ENCODE results near the gene YWHAQ. TPM values are rescaled to one million over a fixed set of nuclear protein-coding genes. Genes with fewer than 3 reads are reported as not detected.
A peak's percentile ranks its signal among the peaks of the same experiment; 100 is the strongest.

YWHAQ gene
- total RNA-seq, 1 donor from 2014 or later = 119 TPM

GRCh38 chr2:9657083-9657482, 26.3 kb upstream of the YWHAQ start:
- no peak for ATAC-seq
- intact Hi-C loops (cut with micrococcal nuclease) = no loop called here
- no peak for DNase-seq

DNA sequence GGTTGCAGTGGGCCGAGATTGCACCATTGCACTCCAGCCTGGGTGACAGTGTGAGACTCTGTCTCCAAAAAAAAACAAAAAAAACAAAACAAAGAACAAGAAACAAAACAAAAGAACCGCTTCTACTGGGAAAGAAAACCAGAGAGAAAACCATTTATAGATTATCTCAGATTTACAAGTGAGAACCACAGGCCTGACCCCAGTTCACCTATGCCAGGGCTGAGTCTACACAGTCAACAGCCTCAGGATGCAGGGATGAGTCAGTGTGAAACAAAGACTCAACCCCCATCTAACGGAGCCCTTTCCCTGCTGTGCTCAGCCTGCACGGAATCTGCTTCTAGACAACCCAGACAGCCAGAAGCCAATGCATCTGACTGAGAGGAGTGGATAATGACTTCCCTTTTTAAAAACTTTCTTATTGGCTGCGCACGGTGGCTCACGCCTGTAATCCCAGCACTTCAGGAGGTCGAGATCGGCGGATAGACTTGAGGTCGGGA, 25.5 kb upstream of the YWHAQ start:
- no peak for ATAC-seq

DNA sequence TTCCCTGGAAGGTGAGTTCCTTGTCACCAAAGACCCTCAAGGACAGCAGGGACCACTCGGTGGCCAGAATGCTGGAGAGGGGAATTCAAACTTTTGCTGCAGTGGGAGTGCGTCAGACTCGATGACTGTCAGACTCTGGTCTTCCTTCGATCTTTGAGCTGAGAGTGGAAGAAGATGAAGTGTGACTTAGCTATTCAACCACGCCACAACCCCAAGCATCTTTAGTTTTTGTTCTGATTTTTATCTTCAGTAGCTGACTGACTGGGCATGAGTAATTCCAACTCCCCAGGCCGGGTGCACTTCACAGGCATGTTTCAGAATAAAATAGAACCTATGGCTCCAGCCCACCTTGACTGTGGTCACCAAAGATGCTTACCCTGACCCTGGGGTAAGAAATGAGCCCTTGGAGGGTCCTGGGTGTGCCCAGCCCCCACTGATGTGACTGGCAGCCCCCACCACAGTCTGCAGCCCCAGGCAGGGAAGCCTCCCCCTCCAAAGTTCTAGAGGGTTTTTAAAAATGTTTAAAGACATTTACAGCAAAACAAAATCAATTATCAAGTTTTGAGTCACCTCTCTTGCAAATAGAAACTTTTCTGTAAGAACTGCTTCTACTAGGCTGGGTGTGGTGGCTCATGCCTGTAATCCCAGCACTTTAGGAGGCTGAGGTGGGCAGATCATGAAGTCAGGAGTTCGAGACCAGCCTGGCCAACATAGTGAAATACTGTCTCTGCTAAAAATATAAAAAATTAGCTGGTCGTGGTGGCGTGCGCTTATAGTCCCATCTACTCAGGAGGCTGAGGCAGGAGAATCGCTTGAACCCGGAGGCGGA, 24.9 kb upstream of the YWHAQ start:
- intact Hi-C loops (cut with micrococcal nuclease) = no loop called here
- no peak for ATAC-seq
- no peak for DNase-seq

More for the DNA sequence above, 25.5 kb upstream of the YWHAQ start:
- DNase-seq = no peak
- intact Hi-C loops (cut with micrococcal nuclease) = no loop called here

DNA sequence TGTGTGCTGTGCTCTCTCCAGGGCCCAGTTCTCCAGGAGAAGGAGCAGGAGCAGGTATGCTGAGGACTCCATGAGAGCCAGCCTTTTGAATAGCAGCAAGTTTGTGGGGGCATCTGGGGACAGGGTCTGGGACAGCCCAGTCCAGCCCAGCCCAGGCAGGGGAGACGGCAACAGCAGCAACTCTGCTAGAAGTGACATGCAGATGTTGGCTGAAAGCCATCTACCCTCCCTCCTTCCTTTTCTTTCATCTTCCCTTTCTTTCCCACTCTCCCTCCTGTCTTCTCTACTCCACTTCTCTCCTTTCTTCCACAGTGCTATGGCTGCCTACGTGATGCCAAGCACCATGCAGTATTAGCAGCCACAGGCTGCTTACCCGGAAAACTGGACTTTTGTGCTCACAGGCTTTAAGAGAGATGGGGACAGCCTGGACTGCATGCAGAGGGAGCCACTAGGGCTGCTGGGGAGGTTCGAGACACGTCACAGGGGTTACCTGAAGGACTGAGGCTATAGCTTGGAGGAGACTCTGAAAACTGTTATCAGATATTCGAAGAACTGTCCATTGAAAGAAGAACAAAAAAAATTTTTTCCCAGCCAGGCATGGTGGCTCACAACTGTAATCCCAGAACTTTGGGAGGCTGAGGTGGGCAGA, 23.8 kb upstream of the YWHAQ start:
- peak; percentile 26 for ATAC-seq
- intact Hi-C loops (cut with micrococcal nuclease) = no loop called here
- no peak for DNase-seq

DNA sequence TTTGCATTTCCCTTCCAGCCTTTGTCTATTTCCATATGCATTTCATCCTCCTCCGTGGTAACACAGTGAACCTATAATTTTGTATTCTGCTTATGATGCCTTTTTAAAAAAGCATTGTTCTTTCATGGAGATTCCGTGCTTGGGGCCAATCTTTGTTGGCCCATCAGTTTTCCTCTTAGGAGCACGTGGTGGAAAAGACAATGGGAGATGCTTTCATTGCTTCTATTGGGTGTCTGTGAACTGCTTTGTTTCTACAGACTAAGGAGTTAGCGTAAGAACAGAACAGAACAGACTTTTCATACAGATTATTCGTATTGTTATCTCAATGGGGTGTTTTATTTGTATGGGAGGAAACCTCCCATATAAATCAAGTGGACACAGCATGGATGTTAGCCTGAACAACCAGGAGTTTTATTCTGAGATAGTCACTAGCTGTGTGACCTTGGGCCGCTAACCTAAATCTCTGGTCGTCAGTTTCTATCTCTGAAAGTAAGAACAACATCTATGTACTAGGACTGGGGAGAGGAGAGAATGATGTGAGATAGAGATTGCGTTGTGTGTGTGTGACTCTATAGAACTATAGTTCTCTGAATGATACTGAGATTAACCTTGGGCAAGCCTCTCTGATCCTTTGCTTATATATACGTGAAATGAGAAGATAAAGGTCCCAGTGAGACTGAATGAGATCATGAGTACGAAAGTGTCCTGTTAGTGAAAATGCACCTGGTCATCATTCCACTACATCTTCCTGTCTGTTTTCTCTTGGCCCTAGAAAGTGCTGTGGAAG, 22.9 kb upstream of the YWHAQ start:
- DNase-seq (no peak), ATAC-seq (no peak)
- intact Hi-C loops (cut with micrococcal nuclease) = no loop called here

- intact Hi-C loops (cut with micrococcal nuclease) = no loop called here
- DNase-seq (no peak), ATAC-seq (peak; percentile 40)
These were observed 22.2 kb upstream of the YWHAQ start for GRCh38 chr2:9652898-9653479.

DNA sequence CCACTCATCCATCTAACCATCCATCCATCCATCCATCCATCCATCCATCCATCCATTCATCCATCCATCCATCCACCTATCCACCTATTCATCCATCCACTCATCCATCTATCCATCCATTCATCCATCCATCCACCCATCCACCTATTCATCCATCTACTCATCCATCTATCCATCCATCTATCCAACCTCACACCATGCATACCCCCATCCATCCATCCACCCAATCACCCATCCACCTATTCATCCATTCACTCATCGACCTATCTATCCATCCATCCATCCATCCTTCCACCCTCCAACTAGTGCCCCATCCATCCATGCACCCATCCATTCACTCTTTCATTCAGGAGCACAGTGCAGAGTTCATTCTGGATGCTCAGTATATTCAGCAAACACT, 21.5 kb upstream of the YWHAQ start:
- DNase-seq (no peak), ATAC-seq (no peak)
- intact Hi-C loops (cut with micrococcal nuclease) = no loop called here

DNA sequence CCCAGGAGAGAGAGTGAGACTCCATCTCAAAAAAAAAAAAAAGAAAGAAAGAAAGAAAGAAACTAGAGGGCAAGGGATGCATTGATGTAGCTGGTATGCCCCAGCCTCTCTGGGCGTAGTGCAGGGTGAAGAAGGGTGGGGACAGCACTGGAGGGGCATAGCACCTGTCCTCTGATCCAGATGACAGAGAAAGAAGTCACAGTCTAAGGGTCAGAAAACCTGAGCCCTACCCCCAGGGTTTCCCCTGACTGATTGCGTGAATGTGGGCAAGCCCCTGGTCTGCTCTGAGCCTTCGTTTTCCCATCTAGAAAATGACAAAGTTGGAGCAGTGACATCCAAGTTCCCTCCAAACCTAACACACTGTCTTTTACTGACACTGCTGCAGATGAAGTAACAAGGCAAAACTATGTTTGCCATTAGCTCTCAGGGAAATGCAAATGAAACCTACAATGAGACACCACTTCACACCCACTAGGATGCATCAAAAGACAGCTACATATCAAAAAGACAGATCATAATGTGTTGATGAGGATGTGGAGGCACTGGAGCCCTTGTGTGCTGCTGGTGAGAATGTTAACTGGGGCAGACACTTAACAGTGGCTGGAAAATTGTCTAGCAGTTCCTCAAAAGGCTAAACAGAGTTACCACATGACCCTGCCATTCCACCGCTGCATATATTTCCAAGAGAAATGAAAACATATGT, 19.5 kb upstream of the YWHAQ start:
- intact Hi-C loops (cut with micrococcal nuclease) = no loop called here
- no peak for ATAC-seq
- no peak for DNase-seq

- ATAC-seq (no peak), DNase-seq (no peak)
- intact Hi-C loops (cut with micrococcal nuclease) = no loop called here
These were observed 18.5 kb upstream of the YWHAQ start for GRCh38 chr2:9649261-9649660.

DNA sequence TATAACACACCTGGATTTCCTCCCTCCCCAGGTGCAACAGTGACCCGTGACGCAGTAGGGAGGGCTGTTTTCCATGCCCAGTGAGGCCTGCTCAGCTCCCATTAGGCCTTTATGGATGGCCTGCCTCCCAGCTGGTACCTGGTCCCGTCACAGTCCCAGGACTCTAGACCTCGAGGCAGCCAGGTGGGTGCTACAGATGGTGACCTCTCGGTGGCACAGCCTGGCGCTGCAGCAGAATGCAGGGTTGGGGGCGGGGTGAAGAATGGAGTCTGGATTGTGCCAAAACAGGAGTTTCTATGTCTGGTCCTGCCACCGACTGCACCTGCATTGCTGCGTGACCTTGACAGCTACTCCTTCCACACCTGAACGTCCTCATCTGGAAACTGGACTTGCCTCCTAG, 18.0 kb upstream of the YWHAQ start:
- intact Hi-C loops (cut with micrococcal nuclease) = no loop called here
- DNase-seq (no peak), ATAC-seq (no peak)

- ATAC-seq (no peak), DNase-seq (no peak)
- intact Hi-C loops (cut with micrococcal nuclease) = no loop called here
These were observed 17.1 kb upstream of the YWHAQ start for GRCh38 chr2:9647884-9648283.

DNA sequence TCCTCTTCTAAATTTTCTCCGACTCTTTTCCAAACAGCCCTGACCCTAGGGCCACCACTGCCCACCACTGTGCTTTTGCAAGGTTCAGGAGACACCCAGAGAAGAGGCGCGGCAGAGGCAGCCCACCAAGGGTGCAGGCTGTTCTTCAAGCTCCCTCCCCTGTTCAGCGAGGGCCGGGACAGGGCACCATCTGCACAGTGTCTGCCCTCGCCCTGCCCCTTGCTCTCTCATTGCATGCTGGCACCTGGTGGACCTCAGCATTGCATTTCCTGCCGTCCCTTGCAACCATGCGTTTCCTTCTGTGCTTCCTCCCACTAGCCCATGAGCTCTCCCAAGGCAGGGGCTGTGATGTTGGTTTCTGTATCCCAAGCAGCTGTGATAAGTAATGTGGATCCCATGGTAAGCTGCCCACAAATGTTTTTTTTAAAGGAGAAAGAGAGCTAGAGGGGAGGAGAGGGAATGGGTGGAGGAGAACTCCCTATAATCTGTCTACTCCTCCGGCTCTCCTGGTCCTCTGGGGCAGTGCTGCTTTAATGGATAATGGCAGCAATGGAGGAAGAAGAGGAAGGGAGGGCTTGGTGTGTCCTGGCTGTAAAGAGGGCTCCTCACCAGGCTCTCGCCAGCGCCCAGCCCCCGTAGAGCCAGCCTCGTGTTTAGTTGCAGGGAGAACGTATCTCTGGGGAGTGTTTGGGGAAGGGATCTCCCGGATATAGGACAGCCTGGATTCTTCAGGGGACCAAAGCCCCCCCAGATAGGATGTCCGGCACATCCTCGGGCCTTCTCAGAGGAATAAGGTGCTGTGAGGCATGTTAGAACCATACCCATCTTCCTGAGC, 15.6 kb upstream of the YWHAQ start:
- intact Hi-C loops (cut with micrococcal nuclease) = no loop called here
- DNase-seq (no peak), ATAC-seq (no peak)

DNA sequence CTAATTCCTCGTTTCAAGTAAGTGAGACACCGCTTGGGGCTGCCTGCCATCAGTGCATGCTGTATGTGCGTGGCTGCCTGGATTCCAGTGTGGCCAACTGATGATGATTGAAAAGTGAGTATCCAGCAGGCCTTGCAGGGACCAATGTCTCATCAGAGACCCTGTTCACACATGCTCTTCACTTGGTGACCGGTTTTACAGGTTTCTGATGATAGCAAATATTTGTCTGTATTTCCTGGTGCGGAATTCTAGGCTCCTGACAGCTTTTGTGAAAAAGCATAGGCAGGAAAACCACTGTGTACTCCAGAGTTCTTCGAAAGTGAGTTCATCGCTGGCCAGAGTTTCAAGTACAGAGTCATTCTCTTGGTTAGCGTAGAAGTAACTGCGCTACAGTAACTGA, 13.8 kb upstream of the YWHAQ start:
- intact Hi-C loops (cut with micrococcal nuclease) = no loop called here
- ATAC-seq (no peak), DNase-seq (no peak)

- ATAC-seq (no peak), DNase-seq (no peak)
- intact Hi-C loops (cut with micrococcal nuclease) = no loop called here
These were observed 13.2 kb upstream of the YWHAQ start for GRCh38 chr2:9644021-9644420.

DNA sequence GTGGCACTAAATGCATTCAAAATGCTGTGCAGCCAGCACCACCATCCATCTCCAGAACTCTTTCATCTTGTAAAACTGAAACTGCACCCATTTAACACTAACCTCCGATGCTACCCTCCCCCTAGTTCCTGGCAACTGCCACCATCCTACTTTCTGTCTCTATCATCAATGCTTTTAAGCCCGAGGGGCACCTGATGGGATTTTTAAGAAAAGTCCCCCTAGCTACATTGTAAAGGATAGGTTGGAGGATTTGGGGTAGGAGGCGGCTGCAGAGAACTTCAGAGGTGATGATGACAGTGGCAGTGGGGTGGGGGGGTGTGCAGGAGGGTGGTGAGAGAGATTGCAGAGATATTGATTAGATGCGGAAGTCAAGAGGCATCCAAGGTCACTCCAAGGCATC, 10.8 kb upstream of the YWHAQ start:
- intact Hi-C loops (cut with micrococcal nuclease) = no loop called here
- DNase-seq = no peak
- no peak for ATAC-seq

DNA sequence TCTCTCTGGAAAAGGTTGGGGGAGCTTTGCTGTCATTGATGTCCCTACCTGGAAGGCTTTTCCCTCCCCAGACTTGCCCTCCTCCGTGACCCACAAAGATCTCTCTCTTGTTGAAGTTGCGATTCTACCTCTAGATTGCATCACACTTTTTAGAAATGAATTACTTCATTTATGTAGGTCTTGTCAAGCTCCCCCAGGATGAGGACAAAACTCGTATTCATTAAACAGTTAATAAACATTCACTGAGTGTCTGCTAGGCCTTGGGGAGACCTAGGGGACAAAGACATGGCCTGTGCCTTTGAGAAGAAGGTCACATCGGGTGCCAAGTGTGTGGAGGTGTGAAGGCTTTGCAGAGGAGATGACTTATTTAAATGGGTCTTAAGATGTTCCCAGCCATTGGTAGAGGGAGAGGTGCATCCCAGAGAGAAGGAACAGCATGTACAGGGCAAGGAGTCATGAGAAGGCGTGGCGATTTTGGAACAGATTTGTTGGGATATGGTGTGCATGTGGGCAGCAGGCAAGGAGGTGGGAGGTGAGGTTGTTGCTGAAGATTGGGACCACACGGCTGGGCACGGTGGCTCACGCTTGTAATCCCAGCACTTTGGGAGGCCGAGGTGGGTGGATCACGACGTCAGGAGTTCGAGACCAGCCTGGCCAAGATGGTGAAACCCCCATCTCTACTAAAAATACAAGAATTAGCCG, 9.8 kb upstream of the YWHAQ start:
- no peak for ATAC-seq
- intact Hi-C loops (cut with micrococcal nuclease) = no loop called here
- no peak for DNase-seq

DNA sequence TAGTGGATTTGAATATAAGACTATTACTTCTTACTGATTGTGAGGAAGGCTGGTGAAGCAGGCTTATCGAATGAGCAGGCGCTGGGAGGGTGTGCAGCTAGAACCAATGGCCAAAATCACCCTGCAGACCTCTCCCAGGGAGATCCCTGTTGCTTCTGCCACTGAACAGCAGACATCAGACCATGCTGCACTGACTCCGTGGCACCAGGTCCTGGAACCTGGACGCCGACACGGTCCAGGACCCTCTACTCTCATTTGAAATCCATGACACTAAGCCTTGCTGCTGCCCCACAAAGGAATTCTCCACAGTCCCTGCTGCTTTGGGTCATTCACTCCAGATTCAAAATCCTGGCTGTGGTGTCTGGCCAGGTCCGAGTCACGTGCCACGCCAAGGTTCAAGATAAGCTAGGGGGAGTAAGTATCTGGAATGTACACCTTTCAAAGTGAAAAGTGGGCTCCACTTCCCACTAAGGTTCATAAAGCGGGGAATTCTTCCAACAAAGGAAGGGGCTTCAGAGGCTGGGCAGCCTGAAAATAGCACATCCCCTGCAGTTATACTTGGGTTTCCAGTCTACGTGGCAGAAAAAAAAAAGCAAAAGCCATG, 9.0 kb upstream of the YWHAQ start:
- no peak for ATAC-seq
- DNase-seq = no peak
- intact Hi-C loops (cut with micrococcal nuclease) = loop anchor here (10.0 kb wide), 1 partner anchor 125 kb away; no protein-coding TSS in a partner anchor

Data from left ventricle myocardium superior (tissue), 1 donor.